HG03565 (cell line): ENCODE data around the gene DPEP1.

Experiments
- ATAC-seq: cut with Tn5 transposase; IDR thresholded peaks from one replicate; pipeline ENCODE4 v1.9.1; 2021; ENCODE audit warnings: mild to moderate bottlenecking, moderate library complexity; ENCODE audit not compliant: unreplicated experiment

DPEP1 gene

DNA sequence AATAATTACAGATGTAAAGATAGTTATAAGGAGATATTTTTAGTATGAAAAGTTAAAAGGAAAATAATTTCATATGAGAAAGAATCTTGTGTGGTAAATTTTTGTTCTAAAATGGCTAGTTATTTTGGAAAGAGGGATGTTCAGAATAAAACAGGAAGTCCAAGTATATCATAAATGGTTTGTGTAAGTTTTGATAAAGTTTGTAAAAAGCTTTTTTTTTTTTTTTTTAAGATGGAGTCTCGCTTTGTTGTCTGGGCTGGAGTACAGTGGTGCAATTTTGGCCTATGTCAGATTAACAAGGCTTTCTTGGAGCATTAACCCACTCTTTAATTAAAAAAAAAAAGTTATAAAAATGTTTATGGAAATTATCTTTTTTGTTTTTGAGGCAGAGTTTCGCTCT, 64.8 kb downstream of the DPEP1 start:
- no peak for ATAC-seq

GRCh38 chr16:89685916-89686315, 72.5 kb downstream of the DPEP1 start:
- ATAC-seq: no peak

DNA sequence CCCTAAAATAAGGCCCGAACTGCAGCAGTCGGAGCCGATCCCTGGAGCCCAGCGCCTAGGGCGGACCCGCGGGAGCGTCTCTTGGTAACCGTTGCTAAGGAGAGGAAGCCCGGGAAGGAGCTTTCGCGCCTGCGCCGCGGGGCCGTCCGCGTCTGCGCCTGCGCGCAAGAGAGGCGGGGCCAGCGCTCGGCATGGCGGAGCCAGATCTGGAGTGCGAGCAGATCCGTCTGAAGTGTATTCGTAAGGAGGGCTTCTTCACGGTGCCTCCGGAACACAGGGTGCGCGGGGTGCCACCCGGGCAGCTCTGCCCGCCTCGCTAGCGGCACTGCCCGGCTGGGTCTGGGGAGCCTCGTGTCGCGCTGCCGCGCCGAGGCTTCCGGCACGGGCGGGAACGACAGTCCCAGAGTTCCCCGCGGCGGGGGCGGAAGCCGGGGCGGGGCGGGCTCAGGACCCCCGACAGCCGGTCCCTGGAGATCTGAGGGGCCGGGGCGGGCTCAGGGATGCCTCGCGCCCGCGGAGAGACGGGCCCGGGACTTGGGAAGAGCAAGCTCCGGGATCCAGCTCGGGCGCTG, 73.2 kb downstream of the DPEP1 start, which contains the start of gene CDK10:
CDK10 (plus strand) TSS at position 170 of the 572 bp plus-strand sequence; CDS start at position 192, 22 bp downstream.
- ATAC-seq: peak; percentile 76

- ATAC-seq: peak; percentile 4
These were observed 73.9 kb downstream of the DPEP1 start for GRCh38 chr16:89687092-89687940.
